Dermis blood vessel endothelial cell (primary cell): ENCODE data around the gene NFAM1. TPM values are rescaled to one million over a fixed set of nuclear protein-coding genes. Genes with fewer than 3 reads are reported as not detected.
A peak's percentile ranks its signal among the peaks of the same experiment; 100 is the strongest.

Experiments used
- DNase-seq: peaks from one replicate; pipeline ENCODE4 v3.0.0; 2010
- total RNA-seq: library from RNA; depleted of rRNA; stranded (reverse); fragments of >200 nt; gene quantifications from 2 replicates; pipeline ENCODE4 v1.2.3, GENCODE V29; 2014

The NFAM1 gene
- total RNA-seq, 1 donor from 2014 or later, result not detected

DNA sequence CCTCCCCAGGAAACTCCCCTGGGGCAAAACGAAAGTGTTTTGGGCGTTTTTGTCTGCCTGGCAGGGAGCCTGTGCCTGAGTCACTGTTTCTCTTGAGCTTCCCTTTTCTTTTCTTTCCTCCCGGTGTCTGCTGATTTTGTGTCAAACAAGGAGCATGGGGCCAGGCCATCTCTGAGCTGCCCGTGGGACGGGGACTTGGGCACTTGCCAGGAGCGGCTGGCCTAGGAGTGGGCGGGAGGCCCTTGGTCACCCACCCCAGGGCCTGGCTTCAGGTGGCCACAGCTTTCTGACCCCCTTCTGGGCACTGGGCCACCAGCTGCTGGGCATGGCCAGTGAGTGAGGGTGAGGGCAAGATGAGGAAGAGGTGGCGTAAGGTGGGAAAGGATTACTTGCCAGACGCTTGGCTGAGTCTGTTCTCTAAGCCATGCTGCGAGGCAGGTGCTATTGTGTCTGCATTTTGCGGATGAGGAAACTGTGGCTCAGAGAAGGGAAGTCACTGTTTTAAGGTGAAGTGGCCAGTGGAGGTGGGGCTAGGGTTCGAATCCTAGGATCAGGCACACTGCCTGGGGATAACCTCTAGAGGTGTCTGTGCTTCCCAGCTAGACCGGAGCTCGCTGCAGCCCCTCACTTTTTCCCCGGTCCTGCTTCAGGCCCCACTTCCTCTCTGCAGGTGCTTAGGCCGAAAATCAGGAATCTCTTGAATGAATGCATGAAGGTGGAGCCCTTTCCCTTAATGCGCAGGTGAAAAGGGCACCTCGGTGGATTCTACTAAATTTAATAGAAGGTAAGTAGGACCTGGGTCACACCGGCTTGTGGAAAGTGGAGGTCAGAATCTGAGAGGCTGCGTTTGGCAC lies 7.8 kb upstream of the NFAM1 start:
- DNase-seq, result peak; percentile 14

DNA sequence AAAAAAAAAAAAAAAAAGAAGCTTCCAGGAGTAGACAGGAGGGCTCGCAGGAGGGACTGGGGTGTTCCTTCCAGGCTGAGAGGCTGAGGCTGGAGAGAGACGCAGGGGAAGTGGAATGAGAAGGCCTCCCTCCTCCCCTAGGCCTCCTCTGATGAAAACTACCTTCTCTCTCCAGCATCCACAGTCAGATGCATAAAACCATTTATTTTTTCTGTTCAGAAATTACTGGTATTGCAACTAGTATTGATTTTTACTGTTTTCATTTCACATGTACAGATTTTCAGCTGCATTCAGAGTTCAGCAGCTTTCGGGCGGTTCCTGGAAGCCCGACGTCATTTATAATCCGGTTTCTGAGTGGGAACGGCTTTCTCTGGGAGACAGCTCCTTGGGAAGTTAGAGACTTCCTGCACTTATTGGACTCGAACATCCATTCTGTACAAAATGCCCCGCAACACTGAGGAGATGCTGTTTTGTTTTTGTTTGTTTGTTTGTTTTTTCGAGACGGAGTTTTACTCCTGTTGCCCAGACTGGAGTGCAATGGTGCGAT lies 6.9 kb upstream of the NFAM1 start:
- DNase-seq, result no peak

DNA sequence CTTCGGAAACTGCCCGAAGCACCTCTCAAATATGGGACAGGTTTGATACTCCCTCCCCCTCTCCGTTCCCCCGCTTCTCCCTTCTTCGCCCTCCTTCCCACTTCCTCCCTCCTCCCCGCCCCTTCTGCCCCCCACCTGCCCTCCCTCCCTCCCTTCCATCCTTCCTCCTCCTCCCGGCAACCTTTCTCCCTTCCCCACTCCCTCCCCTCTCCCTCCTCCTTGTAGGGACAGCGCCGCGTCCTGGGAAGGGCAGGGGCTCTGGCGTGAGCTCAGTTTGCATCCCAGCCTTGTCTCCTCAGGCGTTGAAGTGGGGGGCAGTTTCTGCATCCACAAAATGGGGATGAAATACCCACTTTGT lies 6.1 kb upstream of the NFAM1 start:
- DNase-seq, result no peak

DNA sequence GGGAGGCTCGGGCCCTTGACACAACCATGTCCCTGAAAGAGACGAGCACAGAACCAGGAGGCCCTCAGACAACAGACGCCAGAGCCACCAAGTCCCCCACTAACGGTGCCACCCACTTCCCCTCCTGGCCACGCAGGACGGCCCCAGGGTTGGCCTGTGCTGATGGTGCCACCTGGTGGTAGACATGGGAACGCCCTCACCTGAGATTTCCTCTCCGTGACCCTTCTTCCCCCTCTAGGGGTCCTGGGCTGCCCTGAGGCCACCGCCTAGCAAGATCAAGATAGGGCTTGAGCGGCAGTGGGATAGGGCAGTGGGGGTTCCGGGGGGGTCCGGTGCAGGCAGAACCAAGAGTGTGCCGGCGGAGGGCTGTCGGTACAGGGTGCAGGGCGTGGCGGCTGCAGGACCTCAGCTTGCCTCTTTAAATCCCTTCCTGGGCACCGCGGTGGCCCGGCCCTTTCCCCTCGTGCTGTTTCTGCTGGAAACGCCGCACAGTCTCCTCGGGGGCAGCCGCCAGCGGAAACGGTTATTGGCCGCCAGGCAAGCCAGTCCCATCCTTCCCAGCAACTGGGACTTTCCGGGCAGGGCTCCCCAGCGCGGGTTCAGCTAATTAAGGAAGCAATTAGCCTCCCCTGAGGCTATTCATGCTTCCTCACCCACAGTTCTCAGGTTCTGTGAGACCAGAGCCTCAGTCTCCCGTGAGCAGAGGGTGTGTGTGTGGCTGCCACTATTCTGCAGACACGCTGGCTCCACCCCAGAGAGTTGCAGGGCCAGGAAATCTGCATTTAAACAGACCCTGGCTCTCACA lies 5.5 kb upstream of the NFAM1 start:
- DNase-seq, result peak; percentile 65

DNA sequence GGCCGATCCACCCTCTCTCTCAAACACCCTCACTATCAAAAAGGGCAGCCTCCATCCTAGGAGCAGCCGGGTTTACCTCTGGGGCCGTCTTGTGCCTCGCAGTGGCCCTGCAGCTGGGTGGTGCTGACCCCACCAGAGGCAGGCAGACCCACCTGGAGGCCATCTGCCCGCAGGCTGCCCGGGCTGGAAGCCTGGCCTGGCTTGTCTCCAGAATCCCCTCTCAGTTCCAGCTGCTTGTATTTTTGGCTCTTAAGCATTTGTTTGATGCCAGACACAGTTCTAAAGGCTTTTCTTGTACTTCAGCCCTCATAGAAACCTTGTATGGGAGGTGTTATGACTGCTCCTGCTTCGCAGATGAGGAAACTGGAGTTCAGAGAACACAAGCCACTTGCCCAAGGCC lies 4.2 kb upstream of the NFAM1 start:
- no peak for DNase-seq

DNA sequence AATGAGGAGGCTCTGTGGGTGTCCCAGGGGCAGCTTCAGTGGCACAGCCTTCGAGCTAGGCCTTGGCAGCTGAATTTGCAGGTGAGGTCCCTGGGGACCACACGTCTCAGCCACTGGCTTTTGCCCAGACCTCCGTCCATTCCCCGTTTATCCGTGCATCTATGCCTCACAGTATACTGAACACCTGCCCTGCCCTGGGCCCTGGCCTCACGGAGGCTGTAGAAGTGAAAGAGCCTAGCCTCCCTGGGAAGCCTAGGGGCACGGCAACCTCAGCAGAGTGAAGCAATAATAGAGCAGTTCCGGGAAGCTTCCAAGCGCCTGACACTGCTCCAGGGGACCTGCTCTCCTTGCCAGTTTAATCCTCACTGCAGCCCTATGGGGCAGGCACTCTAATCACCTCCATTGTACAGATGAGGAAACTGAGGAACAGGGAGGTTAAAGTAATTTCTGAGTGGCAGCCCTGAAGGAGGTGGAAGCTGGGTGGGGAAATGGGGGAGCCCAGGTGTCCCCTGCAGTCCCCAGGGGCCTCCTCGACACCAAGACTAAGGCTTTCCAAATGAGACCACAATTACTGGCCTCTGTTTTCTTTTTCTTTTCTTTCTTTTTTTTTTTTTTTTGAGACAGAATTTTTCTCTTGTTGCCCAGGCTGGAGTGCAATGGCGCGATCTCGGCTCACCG lies 2.7 kb upstream of the NFAM1 start:
- DNase-seq, result no peak

DNA sequence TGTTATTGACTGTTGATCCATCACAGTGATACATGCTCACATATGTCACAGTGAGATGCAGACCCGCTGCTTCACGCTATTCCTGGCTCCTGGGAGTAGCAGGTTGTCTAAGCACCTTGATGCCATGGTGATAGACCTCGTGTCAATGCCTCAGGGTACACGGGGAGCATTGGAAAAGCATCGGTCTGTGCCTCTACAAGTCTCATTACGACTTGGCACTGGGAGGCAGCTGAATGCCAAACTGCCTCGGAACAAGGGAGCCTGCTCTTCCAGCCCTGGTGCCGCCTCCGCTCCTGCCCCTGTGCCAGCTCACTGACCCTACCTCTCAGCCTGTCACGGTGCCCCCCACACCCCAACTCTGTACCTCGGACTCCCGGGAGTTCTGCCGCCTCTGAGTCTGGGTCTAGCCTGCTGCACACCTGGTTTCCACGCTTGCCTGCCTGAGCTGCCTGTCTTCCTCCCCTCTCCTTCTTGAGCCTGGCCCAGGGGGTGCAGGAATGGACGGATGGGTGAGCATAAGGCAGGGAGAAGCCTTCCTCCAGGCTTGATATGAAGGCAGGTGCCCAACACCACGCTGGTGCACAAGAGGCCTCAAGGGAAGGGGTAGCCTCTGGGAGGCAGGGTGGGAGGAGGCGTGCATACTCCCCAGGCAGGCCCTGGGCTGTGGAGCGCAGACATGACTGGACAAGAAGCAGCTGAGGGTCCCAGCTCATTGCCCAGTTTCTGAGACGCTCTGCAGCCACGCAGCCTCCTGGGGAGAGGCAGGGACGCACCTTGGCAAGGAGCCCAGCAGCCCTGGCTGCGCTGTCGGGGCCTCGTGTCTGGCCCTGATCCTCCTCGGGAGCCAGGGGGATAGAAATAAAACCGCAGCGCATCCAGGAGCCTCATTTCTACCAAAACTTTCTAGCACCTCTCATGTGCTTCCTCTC lies 1.8 kb upstream of the NFAM1 start:
- no peak for DNase-seq

DNA sequence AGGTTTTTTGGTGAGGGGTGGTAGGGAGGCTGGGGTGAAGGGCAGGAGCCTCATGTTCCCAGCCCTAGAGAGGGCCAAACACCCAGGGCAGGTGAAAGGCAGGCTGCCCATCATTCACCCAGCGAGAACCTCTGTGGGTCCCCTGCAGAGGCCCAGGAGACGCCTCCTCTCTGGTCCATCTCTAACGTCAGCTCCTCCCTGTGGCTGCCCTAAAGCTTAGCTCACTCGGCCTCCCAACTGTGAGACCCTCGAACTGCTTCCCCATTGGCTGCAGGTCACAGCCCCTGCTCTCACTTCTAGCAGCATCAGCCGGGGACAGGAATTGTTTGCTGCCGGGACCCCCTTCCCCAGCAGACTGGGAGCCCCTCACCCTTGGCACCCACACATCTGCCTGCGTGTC lies 615 bp upstream of the NFAM1 start:
- DNase-seq, result no peak

DNA sequence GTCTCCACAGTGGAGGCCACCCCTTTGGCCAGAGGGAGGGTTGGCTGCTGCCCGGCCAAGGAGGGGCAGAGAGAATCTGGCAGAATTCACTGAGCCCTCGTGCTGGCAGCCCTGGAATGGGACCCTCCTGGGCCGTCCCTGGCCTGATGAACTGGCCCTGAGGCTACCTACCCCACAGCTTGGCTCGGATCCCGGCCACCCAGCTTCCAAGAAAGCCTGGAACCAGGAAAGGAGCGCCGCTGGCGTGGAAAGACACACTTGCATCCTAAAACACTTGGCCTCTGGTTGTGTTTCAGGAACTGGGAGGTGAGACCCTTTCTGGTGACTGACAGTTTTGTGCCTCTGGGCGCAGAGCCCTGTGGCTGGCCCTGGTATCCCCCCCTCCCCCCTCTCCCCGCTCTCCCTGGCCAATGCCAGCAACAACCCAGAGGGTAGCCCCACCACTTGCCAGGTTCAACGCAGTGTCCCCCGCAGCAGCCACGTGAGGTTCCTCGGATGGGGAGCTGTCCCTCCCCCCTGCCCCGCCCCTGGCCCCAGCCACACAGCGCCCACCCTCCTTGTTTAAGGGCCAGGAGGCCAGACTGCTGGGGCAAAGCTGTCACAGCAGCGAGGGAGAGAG lies 693 bp downstream of the NFAM1 start:
- no peak for DNase-seq

DNA sequence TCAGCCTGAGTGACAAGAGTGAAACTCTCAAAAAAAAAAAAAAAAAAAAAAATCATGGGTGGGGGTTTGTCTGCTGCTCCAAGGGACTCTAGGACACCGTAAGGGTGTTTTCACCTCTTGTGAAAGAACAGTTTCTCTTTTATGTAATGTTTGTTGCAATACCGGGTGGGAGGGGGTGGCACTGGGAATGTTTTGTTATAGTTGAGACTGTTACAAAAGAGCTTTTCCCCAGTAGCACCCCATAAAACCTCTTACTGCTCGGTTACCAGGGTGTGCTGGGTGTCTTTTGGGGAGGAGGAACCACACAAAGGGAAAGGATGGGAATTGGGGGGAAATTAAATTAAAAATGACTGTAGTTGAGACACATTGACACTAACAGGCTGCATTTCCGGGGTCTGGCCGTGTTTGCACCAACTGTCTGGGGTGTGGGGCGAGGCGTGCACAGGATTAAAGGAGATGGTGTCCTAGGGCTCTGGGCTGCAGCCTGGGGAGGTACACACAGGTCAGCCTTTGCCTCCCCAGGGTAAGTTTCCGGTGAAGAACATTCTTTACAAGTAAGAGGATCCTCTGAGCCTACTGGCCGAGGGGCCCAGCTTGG lies 1.6 kb downstream of the NFAM1 start:
- DNase-seq, result no peak

DNA sequence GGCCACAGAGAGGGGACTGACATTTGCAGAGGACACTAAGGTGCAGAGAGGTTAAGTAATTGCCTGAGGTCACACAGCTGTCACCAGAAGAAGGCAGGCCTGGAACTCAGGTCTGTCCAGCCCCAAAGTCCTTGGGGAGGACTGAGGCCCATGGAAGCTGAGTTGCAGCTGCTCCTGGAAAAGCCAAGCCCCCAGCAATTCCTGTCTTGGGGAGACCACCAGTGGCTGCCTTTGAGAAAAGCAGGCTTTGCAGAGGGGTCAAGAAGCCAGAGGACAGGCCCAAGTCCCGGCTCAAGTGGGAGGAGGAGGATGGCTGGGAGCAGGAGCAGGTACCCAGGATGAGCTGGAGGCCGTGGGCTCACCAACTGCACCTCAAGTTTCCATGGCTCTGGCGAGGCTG lies 3.4 kb downstream of the NFAM1 start:
- no peak for DNase-seq

DNA sequence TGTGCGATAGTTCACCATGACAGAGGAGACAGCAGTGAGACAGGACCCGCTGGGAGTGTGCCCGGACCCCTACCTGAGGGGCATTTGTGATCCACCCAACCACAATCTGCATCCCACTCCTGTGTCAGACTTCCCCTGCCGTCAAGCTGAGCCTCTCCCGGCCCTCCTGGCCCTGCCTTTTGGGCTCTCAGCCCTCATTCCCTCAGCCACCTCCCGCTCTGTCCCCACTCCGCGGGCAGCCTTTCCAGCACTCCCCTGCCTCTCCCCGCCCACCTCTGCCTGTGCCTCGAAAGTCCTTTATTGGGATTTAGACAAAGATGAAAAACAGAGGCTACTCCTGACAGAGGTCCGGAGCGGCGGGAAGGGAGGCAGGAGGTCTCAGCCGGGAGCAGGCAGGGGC lies 4.2 kb downstream of the NFAM1 start:
- DNase-seq, result no peak

DNA sequence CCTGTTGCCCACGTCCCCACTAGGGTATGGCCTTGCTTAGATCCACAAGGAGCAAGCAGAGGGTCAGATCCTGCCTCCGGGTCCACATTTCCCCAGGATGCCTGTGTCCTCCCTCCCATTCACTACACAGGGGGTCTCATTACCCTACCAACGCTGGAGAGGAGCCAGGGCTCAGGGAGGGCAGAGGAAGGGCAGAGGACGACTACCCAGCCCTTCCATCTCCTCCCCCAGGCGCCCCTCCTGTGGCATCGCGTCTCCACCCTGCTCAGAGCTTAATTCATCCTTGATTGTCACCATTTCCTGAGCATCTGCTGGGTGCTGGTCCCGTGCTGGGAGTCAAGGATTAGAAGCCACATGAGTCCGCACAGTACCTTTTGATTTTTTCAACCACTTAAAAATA lies 5.0 kb downstream of the NFAM1 start:
- no peak for DNase-seq

DNA sequence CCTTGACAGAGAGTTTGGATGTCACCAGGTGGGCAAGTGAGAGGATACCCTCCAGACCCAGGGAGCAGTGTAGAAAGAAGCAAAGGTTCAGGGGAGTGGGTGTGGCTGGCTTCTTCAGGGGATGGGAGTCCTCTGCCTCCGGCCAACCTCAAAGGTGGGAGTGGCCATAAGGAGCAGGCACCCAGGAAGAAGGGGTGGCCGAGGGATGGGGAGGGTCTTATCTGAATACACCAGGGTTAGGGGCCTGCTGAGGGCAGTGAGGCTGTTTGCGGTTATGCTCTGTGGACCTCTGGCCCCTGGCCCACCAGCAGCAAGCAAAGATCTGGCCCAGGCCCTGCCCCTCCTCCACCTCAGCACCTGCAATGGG lies 6.2 kb downstream of the NFAM1 start:
- no peak for DNase-seq

DNA sequence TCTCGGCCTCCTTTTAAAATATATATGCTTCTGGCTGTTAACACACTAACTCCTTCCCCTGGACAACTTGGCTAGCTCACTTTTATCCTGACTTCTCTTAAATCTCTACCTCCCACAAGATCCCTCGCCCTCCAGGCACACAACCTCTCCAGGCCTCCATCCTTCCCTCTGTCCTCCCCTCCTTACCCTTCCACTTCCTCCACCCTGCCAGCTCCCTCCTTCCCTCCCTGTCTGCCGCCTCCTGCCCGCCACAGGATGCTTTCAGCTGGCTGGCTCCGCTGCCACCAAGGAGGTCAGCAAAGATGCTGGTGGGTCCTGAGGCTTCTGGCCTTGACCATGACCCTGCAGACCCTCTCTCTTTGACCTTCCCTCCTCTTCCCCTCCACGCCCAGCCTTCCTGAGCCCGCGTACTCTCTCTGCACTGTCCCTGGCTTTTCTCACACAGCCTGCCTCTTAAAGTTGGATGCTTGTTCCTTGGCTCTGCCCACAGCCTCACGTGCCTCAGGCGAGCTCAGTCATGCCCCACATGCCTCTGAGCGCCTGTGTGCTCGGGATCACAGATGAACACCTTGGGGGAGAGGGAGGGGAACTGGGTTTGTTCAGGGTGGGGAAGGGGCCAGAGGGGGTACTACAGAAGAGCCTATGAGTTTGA lies 6.7 kb downstream of the NFAM1 start:
- no peak for DNase-seq

DNA sequence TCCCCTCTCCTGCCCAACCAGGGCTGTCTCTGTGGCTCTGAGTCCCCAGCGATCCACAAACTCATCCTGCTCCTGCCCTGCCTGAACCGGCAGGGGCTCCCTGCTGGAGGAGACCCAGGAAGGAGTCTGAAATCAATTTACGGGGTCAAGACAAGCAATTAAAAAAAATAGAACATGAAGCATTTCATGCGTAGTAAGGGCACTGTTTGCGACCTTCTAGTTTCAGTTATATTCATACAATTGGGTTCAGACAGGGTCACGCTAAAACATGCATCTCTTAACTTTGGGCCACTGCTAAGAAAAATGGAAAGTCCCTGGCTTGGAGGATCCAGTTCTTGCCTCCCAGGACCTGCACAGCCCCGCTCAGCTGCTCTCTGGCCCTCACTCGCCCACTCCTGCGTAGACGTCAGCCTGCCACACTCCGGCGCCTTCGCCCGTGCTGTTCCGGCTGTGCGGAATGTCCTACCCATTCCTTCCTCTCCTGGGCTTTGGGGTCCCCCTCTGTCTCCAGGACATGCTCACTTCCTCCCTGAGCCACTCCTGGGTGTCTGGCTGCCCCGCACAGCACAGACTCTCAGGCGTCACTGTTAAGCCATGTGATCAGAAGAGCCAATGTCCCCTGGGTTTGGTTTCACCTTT lies 12.8 kb downstream of the NFAM1 start:
- no peak for DNase-seq

DNA sequence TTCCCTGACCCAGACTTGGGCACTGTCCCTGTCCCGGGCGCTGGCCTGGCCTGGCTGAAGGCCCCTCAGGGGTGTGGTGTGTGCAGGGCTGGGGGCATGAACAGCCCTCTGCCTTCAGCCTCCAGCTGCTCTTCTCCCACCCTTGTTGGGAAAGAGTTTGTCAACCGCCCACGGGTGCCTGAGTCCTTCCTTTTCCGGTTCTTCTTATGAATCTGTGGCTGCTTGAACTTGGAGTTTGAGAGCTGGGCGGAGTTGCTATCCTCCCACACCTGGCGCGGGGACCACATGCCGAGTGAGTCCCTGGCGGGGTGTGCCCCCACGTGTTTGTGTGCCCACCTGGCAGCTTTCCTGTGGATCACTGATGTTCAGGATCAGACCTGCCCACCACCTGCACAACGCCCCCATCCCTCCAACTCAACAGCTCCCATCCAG lies 13.4 kb downstream of the NFAM1 start:
- no peak for DNase-seq

DNA sequence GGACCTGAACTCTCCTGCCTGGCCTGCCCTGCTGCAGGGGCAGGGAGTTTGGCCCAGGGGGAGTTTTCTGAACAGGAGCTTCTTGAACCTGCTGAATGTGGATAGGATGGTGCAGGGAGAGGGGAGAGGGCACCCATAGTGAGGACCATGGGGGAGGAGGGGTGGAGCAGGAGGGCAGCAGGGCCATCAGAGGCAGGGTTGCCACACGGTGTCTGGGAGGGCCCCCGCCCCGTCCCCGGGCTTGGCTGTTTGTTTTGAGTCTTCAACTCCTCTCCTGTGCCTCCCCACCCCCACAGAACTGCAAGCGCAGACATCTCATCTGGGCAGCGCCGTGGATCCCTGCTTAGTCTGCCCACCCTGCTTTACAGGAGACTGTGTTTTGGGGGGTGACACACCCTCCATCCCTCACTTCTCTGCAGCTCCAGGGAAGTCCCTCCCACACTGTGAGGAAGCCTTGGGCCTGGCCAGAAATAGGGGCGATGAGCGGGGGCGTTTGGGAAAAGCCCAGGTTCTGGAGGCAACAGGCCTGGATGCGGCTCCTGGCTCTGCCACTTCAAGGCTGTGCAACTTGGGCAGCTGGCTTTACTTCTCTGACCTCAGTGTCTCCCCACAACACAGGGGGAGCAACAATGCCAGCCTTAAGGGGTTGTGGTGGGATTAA lies 14.4 kb downstream of the NFAM1 start:
- DNase-seq, result no peak

DNA sequence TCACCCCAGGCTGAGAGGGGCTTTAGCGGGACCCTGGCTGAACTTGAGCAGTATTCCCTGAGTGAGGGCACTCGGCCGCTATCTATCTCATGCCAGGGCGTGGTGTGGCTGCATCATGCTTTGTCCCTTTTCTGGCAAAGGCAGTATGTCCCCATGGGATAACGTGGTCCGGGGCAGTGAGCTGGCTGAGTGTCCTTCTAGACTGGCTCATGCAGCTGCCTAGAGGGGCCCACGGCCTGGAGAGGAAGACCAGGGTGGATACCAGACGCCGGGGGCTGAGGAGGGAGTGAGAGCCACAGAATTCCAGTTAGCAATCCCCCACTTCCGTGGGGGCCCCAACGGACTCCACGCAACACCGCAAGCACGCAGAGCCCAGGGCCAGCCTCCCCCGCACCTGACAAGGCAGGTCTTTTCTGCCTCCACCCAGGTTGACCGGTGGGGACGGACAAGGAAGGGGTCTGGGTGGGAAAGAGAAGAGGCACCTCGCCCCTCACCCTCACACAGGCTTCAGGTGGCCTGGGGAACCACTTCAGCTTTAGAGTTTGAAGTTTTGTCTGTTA lies 15.5 kb downstream of the NFAM1 start:
- DNase-seq, result no peak
